WTC11 (cell line): ENCODE data around the gene HECTD4.

ENCODE experiments used
- AFF4 ChIP-seq: sonication (generic); formaldehyde crosslinking; IDR thresholded peaks from 2 replicates; pipeline ENCODE4 v1.8.1; 2023; ENCODE audit warnings: mild to moderate bottlenecking, missing genetic modification reagents, borderline replicate concordance
- CTCF ChIP-seq: fragments of 200-600 bp; IDR thresholded peaks from 2 replicates; pipeline ENCODE4 v1.8.0; 2022; ENCODE audit warnings: antibody characterized with exemption
- GRHL2 ChIP-seq: fragments of 250-450 bp; sonication (Bioruptor Pico); IDR thresholded peaks from 2 replicates; pipeline ENCODE4 v1.8.0; 2022; ENCODE audit warnings: mild to moderate bottlenecking, moderate library complexity; ENCODE audit not compliant: insufficient replicate concordance, severe bottlenecking
- NFE2L1 ChIP-seq: sonication (generic); formaldehyde crosslinking; IDR thresholded peaks from 2 replicates; pipeline ENCODE4 v1.8.1; 2023; ENCODE audit warnings: missing genetic modification reagents
- ZBTB43 ChIP-seq: sonication (generic); formaldehyde crosslinking; IDR thresholded peaks from 2 replicates; pipeline ENCODE4 v1.8.1; 2023; ENCODE audit warnings: mild to moderate bottlenecking, missing genetic modification reagents
- ZNF232 ChIP-seq: sonication (generic); formaldehyde crosslinking; IDR thresholded peaks from 2 replicates; pipeline ENCODE4 v1.8.0; 2022; ENCODE audit warnings: mild to moderate bottlenecking, missing genetic modification reagents

- TF ChIP-seq CTCF (no peak), GRHL2 (CRISPR knock-in tag) (no peak), ZBTB43 (CRISPR knock-in tag) (no peak), AFF4 (CRISPR knock-in tag) (no peak), NFE2L1 (no peak), ZNF232 (CRISPR knock-in tag) (no peak)
Observed at GRCh38 chr12:112170376-112170775, 211.9 kb downstream of the HECTD4 start.
